ENCODE measurements around the gene LRP1B. TPM values are rescaled to one million over a fixed set of nuclear protein-coding genes. Genes with fewer than 3 reads are reported as not detected.

The LRP1B gene
- total and polyA plus RNA-seq, 2 of the 8 experiments (the other 6 are each of a cell fraction or from before 2014, with no cell fraction given), result 0.03 TPM; not detected in 1

DNA sequence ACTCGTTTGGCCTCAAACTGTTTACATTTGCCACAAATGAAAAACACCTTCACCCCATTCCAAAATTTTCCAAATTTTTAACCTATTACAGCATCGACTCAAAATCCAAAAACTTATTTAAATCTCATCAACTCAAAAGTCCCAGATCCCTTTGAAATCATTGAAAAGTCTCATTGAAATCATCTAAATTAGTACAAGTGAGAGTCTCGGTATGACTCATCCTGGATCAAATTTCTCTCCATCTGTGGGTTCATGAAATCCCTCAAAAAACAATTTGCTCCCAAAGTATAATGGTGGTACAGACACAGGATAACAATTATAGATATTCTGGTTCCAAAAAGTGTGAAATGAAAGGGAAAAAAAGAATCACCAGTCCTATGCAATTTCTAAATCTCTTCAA, 65.1 kb downstream of the LRP1B start:
- Histone ChIP-seq H2BK12ac (ENCODE audit: low read depth, low read length) (no peak overlapping the region), H2BK5ac (ENCODE audit: low read depth, low read length) (no peak overlapping the region), H3K23ac (ENCODE audit: insufficient read length) (no peak overlapping the region), H2BK120ac (replicated peaks; ENCODE audit: low read depth, low read length) (no peak overlapping the region), H3K9me3 (ENCODE audit: insufficient read depth in 2 of 2, low read depth in 1 of 2, low read length in 1 of 2) (no peaks in the 10 kb centered on the region), H3K36me3 (ENCODE audit: control insufficient read depth in 2 of 4, insufficient read depth in 4 of 4, low read length in 3 of 4) (no peaks in the 10 kb centered on the region), H3K4me1 (replicated peaks in 1 of 4; ENCODE audit: control insufficient read depth in 3 of 4, insufficient read depth in 4 of 4, low read length in 3 of 4) (no peaks in the 10 kb centered on the region), H3K27ac (ENCODE audit: low read depth, low read length) (no peak overlapping the region), H2AFZ (ENCODE audit: low read length) (no peak overlapping the region), H3K9ac (replicated peaks in 1 of 4; ENCODE audit: extremely low read depth in 1 of 4, low read depth in 3 of 4, low read length in 3 of 4) (no peak overlapping the region), H2AK5ac (ENCODE audit: low read depth, low read length) (no peak overlapping the region), H3K14ac (ENCODE audit: insufficient read length) (no peak overlapping the region), H3K4me2 (ENCODE audit: insufficient read depth in 1 of 2, low read depth in 2 of 2, low read length in 2 of 2) (no peak overlapping the region), H3K56ac (replicated peaks; ENCODE audit: insufficient read length, low read depth, low read length) (no peak overlapping the region), H3K4me3 (ENCODE audit: extremely low read depth in 1 of 4, insufficient read depth in 2 of 4, low read depth in 3 of 4, low read length in 4 of 4) (no peak overlapping the region), H3K79me1 (ENCODE audit: low read depth, low read length) (no peaks in the 10 kb centered on the region), H3K79me2 (ENCODE audit: control insufficient read depth in 1 of 2, insufficient read depth in 2 of 2, low read length in 2 of 2) (no peaks in the 10 kb centered on the region), H4K20me1 (replicated peaks in 1 of 2; ENCODE audit: control insufficient read depth in 1 of 2, insufficient read depth in 2 of 2, low read length in 2 of 2) (no peaks in the 10 kb centered on the region), H2BK15ac (ENCODE audit: low read length) (no peak overlapping the region), H2BK20ac (ENCODE audit: low read length) (no peak overlapping the region), H4K5ac (ENCODE audit: insufficient read length, low read depth, low read length) (no peak overlapping the region), H4K91ac (replicated peaks; ENCODE audit: insufficient read length, low read length) (no peak overlapping the region), H3K18ac (ENCODE audit: extremely low read depth, low read length) (no peak overlapping the region), H3K23me2 (ENCODE audit: low read depth, low read length) (no peaks in the 10 kb centered on the region), H3K4ac (replicated peaks; ENCODE audit: insufficient read length, low read depth, low read length) (no peak overlapping the region), H4K8ac (ENCODE audit: extremely low read depth, insufficient read depth, low read length) (no peak overlapping the region), H3K27me3 (replicated peaks in 1 of 4; ENCODE audit: control insufficient read depth in 3 of 4, extremely low read depth in 1 of 4, insufficient read depth in 3 of 4, low read length in 3 of 4) (no peaks in the 10 kb centered on the region)
- ChIA-PET POLR2A (ENCODE audit: partially characterized antibody) (no interaction called here), CTCF (ENCODE audit: partially characterized antibody) (no interaction called here)
- FAIRE-seq (no peak), DNase-seq (ENCODE audit: low read depth in 1 of 2, low spot score in 2 of 2) (no peak)
- WGBS, 2 experiments (ENCODE audit: extremely low coverage in 1 of 2, insufficient coverage in 1 of 2, insufficient read length in 1 of 2, insufficient replicate concordance in 2 of 2, low coverage in 1 of 2, low lambda C conversion rate in 2 of 2, missing lambda C conversion rate in 1 of 2), result 87 to 100% methylated on average over 1 to 3 of the region's 3 CpGs
- no peak for TF ChIP-seq SP1 (IDR thresholded peaks at IDR 0.05; ENCODE audit: low read depth, low read length)
- no peak for TF ChIP-seq TEAD4 (IDR thresholded peaks at IDR 0.05; ENCODE audit: low read depth, low read length)
- TF ChIP-seq SIX5 (IDR thresholded peaks at IDR 0.05; ENCODE audit: low read depth, low read length), result no peak
- TF ChIP-seq JUND (IDR thresholded peaks at IDR 0.05; ENCODE audit: low read length), result no peak
- TF ChIP-seq POLR2A (IDR thresholded peaks at IDR 0.05; ENCODE audit: control extremely low read depth in 1 of 2, low read depth in 2 of 2, low read length in 2 of 2), result no peak
- no peak for TF ChIP-seq CTBP2 (IDR thresholded peaks at IDR 0.05; ENCODE audit: borderline replicate concordance, insufficient read depth, insufficient read length, low read length)
- no peak for TF ChIP-seq SIN3A (conservative IDR thresholded peaks at IDR 0.05 in 1 of 2, IDR thresholded peaks at IDR 0.05 in 1 of 2; ENCODE audit: low read depth in 1 of 2, low read length in 2 of 2)
- no peak for TF ChIP-seq GTF2F1 (IDR thresholded peaks at IDR 0.05; ENCODE audit: borderline replicate concordance, low read depth, low read length)
- TF ChIP-seq FOSL1 (IDR thresholded peaks at IDR 0.05; ENCODE audit: insufficient read depth, low read depth, low read length), result no peak
- no peak for TF ChIP-seq GABPA (IDR thresholded peaks at IDR 0.05; ENCODE audit: borderline replicate concordance, insufficient read depth, low read length)
- TF ChIP-seq NANOG (IDR thresholded peaks at IDR 0.05; ENCODE audit: insufficient read depth, low read depth, low read length, poor library complexity, severe bottlenecking), result no peak
- TF ChIP-seq BCL11A (IDR thresholded peaks at IDR 0.05; ENCODE audit: low read depth in 2 of 2, low read length in 2 of 2), result no peak
- TF ChIP-seq CHD2 (IDR thresholded peaks at IDR 0.05; ENCODE audit: low read length), result no peak
- no peak for TF ChIP-seq HDAC6 (IDR thresholded peaks at IDR 0.05; ENCODE audit: low read depth, low read length)
- TF ChIP-seq RBBP5 (IDR thresholded peaks at IDR 0.05; ENCODE audit: borderline replicate concordance, low read depth, low read length), result no peak
- TF ChIP-seq PHF8 (conservative IDR thresholded peaks at IDR 0.05; ENCODE audit: low read depth, low read length), result no peak

All from H1 (cell line).